ENCODE measurements around the gene PRKCA. TPM values are rescaled to one million over a fixed set of nuclear protein-coding genes. Genes with fewer than 3 reads are reported as not detected.

Gene PRKCA
- total RNA-seq, 1 donor from 2014 or later: 29.0 TPM

- Histone ChIP-seq H3K4me3 (no peak overlapping the region), H3K4me1 (peaks cover 4% of the 10 kb centered on the region), H3K27ac (no peak overlapping the region), H3K9me3 (no peaks in the 10 kb centered on the region), H3K36me3 (no peaks in the 10 kb centered on the region), H3K27me3 (ENCODE audit: low read depth) (no peaks in the 10 kb centered on the region)
- intact Hi-C loops (cut with DNase I): no loop called here
- ATAC-seq (no peak), DNase-seq (no peak)
- no peak for TF ChIP-seq CTCF (IDR thresholded peaks at IDR 0.05)
These were observed 77.6 kb downstream of the PRKCA start for GRCh38 chr17:66379996-66380395.

GRCh38 chr17:66381701-66382362 lies 79.4 kb downstream of the PRKCA start:
- no peaks in the 10 kb centered on the region for H3K36me3 ChIP-seq
- ATAC-seq (no peak), DNase-seq (no peak)
- intact Hi-C loops (cut with DNase I): no loop called here
- no peaks in the 10 kb centered on the region for H3K4me1 ChIP-seq
- H3K9me3 ChIP-seq: no peaks in the 10 kb centered on the region
- H3K27ac ChIP-seq: no peak overlapping the region
- no peak overlapping the region for H3K4me3 ChIP-seq
- no peaks in the 10 kb centered on the region for H3K27me3 ChIP-seq (ENCODE audit: low read depth)
- TF ChIP-seq CTCF (IDR thresholded peaks at IDR 0.05): no peak

GRCh38 chr17:66383333-66383732 lies 80.9 kb downstream of the PRKCA start:
- intact Hi-C loops (cut with DNase I): no loop called here
- no peak for ATAC-seq
- Histone ChIP-seq H3K4me3 (no peak overlapping the region), H3K36me3 (no peaks in the 10 kb centered on the region), H3K4me1 (no peaks in the 10 kb centered on the region), H3K9me3 (no peaks in the 10 kb centered on the region), H3K27me3 (ENCODE audit: low read depth) (no peaks in the 10 kb centered on the region), H3K27ac (no peak overlapping the region)
- TF ChIP-seq CTCF (IDR thresholded peaks at IDR 0.05): no peak
- DNase-seq: no peak

- Histone ChIP-seq H3K4me1 (no peaks in the 10 kb centered on the region), H3K9me3 (no peaks in the 10 kb centered on the region), H3K27ac (no peak overlapping the region), H3K27me3 (ENCODE audit: low read depth) (no peaks in the 10 kb centered on the region), H3K4me3 (no peak overlapping the region), H3K36me3 (peaks cover 6% of the 10 kb centered on the region)
- DNase-seq: no peak
- ATAC-seq: peak in 1 of 2 donors; percentile 21
- TF ChIP-seq CTCF (IDR thresholded peaks at IDR 0.05): no peak
- intact Hi-C loops (cut with DNase I): no loop called here
These were observed 84.3 kb downstream of the PRKCA start for GRCh38 chr17:66386498-66387351.

GRCh38 chr17:66387392-66387981 lies 85.1 kb downstream of the PRKCA start:
- no peak for TF ChIP-seq CTCF (IDR thresholded peaks at IDR 0.05)
- no peak overlapping the region for H3K27ac ChIP-seq
- no peaks in the 10 kb centered on the region for H3K4me1 ChIP-seq
- intact Hi-C loops (cut with DNase I): no loop called here
- no peaks in the 10 kb centered on the region for H3K27me3 ChIP-seq (ENCODE audit: low read depth)
- H3K36me3 ChIP-seq: peaks cover 6% of the 10 kb centered on the region
- ATAC-seq (no peak), DNase-seq (no peak)
- no peaks in the 10 kb centered on the region for H3K9me3 ChIP-seq
- no peak overlapping the region for H3K4me3 ChIP-seq
